Left lung (tissue), 10 donors: ENCODE measurements around the gene NOCT. TPM values are rescaled to one million over a fixed set of nuclear protein-coding genes. Genes with fewer than 3 reads are reported as not detected.
"Not testable (repeated sequence)": the region's sequence is repeated elsewhere in the genome, so short reads cannot be mapped to it uniquely, and the experiment has no call there.

Experiments used
- ATAC-seq: fragments of 200-7000 bp; cut with Tn5 transposase; one replicate; pipeline ENCODE4 v1.9.1; 2020; ENCODE audit warnings: moderate library complexity
- DNase-seq, 4 donors: peaks; one replicate each; pipeline ENCODE4 v3.0.0-alpha.2; 2013 to 2020
- H3K27ac ChIP-seq, 2 donors: fragments of 200-600 bp; sonication (generic) in 1 of 2; one replicate each; pipeline versions ENCODE4 v1.5.0 to v1.8.0; 2020 to 2021
- H3K27me3 ChIP-seq, 2 donors: fragments of 200-600 bp; sonication (generic) in 1 of 2; one replicate each; pipeline versions ENCODE4 v1.5.0 to v1.8.0; 2020 to 2021
- H3K36me3 ChIP-seq, 2 donors: fragments of 200-600 bp; sonication (generic) in 1 of 2; one replicate each; pipeline versions ENCODE4 v1.5.0 to v1.8.0; 2020 to 2021
- H3K4me1 ChIP-seq, 2 donors: fragments of 200-600 bp; one replicate each; pipeline ENCODE4 v1.8.0; 2021
- H3K4me3 ChIP-seq, 2 donors: fragments of 200-600 bp; sonication (generic) in 1 of 2; one replicate each; pipeline versions ENCODE4 v1.5.0 to v1.8.0; 2020 to 2021; ENCODE audit warnings: mild to moderate bottlenecking in 1 of 2
- H3K9me3 ChIP-seq, 2 donors: fragments of 200-600 bp; sonication (generic) in 1 of 2; one replicate each; pipeline versions ENCODE4 v1.5.0 to v1.8.0; 2020 to 2021
- intact Hi-C, 2 donors: fragments of 100-400 bp; cut with DNase I; formaldehyde crosslinking; loops; one replicate each; pipeline versions ENCODE4 v1.11.2 to v1.14.2; 2022
- polyA plus RNA-seq, 6 donors: library from polyadenylated mRNA; unstranded; fragments of 120-200 nt; gene quantifications; one replicate each; pipeline ENCODE4 v1.2.1, GENCODE V29; 2013; ENCODE audit not compliant: insufficient read length in 6 of 6
- total RNA-seq, 2 donors: library from RNA; stranded (reverse); fragmentation: NEBNext Ultra II Directional; extraction: Animal tissue kit (Norgen Biotek cat#: 25700); gene quantifications; one replicate each; pipeline ENCODE4 v1.2.1, GENCODE V29; 2021
- TF ChIP-seq, protein P1 (sequence below), 2 donors: fragments of 200-600 bp; sonication (generic) in 1 of 2; IDR thresholded peaks; one replicate each; pipeline versions ENCODE4 v1.5.0 to v1.8.0; 2021; ENCODE audit warnings: antibody characterized with exemption in 2 of 2
- donor health status: DM: no; HTN: yes; CAD: no.
- donor health status: DM: no; HTN: no; CAD: no.

The NOCT gene
- total and polyA plus RNA-seq, 8 donors = 2.7 to 11.9 (median 3.5) TPM

DNA sequence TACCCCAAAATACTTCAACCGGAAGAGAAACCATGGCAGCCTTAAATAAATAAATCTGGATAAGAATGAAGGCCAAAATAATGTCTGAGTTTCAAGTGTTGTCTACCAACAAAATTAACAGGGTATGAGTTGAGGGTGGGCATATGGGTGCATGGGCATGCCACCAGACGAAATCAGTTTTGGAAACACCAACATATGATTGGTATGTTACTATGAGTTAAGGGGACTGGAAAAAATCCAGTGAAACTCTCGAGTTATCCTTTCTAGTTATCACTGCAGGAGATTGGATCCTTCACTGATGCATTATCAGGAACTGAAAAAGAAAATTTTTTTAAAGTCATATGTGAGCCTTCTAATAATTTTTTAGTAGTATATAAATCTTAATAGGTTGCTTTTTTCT, 32.4 kb downstream of the NOCT start:
- no peak overlapping the region for H3K27ac ChIP-seq
- intact Hi-C loops = no loop called here
- no peaks in the 10 kb centered on the region for H3K9me3 ChIP-seq
- DNase-seq (no peak), ATAC-seq (no peak)
- H3K27me3 ChIP-seq = no peaks in the 10 kb centered on the region
- peaks cover 0 to 11% of the 10 kb centered on the region in 2 donors for H3K4me1 ChIP-seq
- TF ChIP-seq, protein P1, sequence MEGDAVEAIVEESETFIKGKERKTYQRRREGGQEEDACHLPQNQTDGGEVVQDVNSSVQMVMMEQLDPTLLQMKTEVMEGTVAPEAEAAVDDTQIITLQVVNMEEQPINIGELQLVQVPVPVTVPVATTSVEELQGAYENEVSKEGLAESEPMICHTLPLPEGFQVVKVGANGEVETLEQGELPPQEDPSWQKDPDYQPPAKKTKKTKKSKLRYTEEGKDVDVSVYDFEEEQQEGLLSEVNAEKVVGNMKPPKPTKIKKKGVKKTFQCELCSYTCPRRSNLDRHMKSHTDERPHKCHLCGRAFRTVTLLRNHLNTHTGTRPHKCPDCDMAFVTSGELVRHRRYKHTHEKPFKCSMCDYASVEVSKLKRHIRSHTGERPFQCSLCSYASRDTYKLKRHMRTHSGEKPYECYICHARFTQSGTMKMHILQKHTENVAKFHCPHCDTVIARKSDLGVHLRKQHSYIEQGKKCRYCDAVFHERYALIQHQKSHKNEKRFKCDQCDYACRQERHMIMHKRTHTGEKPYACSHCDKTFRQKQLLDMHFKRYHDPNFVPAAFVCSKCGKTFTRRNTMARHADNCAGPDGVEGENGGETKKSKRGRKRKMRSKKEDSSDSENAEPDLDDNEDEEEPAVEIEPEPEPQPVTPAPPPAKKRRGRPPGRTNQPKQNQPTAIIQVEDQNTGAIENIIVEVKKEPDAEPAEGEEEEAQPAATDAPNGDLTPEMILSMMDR (IDR thresholded peaks at IDR 0.05) = no peak
- no peak overlapping the region for H3K4me3 ChIP-seq
- H3K36me3 ChIP-seq = peaks cover 0 to 43% of the 10 kb centered on the region in 2 donors

DNA sequence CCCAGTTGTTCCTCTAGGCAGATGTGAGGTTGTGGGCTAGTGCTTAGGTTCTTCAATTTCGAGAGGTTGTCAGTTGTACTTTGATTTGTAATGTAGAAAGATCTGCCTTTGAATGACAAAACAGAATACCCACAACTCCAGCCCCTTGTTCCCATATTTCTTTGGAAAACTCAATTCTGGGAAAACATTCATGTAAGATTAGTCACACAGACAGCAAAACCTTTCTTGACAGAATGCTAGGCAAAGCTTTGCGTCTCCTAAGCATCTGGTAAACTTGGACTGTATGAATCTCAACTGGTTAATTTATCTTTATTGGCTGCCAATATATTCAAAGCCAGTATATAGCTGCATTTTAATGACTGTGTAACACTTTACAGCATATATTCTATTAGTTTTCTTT, 34.9 kb downstream of the NOCT start:
- peaks cover 0 to 35% of the 10 kb centered on the region in 2 donors for H3K36me3 ChIP-seq
- no peak for ATAC-seq
- no peaks in the 10 kb centered on the region for H3K27me3 ChIP-seq
- no peaks in the 10 kb centered on the region for H3K9me3 ChIP-seq
- DNase-seq = no peak
- TF ChIP-seq, protein P1 (IDR thresholded peaks at IDR 0.05) = no peak
- peaks cover 0 to 12% of the 10 kb centered on the region in 2 donors for H3K4me1 ChIP-seq
- peak overlapping the region in 1 of 2 donors; percentile 35 for H3K27ac ChIP-seq
- intact Hi-C loops = no loop called here
- no peak overlapping the region for H3K4me3 ChIP-seq

DNA sequence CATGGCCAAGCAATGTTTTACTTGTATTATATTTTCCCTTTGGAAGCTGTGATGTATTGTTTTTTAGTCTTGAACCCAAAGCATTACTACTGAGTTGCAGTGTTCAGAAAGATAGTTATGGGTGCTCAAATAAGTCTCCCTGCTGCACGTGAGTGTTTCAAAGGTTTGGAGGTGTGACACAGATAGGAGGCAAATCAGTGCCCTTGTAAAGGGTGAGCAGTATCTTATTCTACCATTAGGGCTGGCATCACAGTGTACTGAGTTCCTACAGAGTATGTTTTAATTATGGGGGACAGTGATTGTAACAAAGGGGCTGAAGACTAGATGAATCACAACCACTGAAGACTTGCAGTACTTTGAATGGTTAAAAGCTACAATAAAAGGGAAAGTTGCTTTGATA, 38.3 kb downstream of the NOCT start:
- ATAC-seq (no peak), DNase-seq (no peak)
- no peak overlapping the region for H3K4me3 ChIP-seq
- intact Hi-C loops = no loop called here
- H3K27me3 ChIP-seq = no peaks in the 10 kb centered on the region
- TF ChIP-seq, protein P1 (IDR thresholded peaks at IDR 0.05) = no peak
- H3K36me3 ChIP-seq = peaks cover 0 to 33% of the 10 kb centered on the region in 2 donors
- H3K27ac ChIP-seq = no peak overlapping the region
- H3K9me3 ChIP-seq = no peaks in the 10 kb centered on the region
- H3K4me1 ChIP-seq = peaks cover 0 to 12% of the 10 kb centered on the region in 2 donors

DNA sequence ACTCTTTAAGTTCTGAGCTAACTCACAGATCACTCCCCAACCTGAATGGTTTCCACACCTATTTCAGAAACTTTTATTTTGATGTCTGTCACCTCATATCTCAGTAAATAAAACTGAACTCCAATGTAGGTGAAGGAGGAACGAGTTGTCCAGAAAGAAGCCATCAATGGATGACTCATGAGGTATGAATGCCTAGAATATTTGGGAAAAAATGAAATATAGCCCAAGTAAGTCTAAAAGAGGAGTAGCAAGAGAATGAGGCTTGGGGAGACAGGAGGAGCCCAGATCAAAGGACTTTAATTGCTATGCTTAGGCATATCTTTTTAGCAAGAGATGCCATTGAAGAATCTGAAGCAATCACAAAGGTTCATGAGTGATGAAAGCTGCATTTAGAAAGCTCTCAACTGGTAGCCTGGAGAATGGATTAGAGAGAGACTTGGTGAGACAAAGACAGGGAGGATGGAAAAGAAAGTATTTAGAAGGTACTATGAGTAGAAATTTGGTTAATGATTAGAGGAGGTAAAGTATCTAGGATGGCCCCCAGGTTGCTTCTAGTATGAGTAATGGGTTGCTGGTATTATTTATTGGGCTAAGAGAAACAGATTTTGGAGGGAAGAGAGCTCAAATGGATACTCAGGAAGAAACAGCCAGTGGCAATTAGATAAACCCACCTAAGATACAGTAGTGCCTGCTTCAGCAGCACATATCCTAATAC, 39.4 kb downstream of the NOCT start:
- DNase-seq = no peak
- Histone ChIP-seq H3K4me1 (peaks cover 0 to 10% of the 10 kb centered on the region in 2 donors), H3K27ac (no peak overlapping the region), H3K36me3 (peaks cover 0 to 43% of the 10 kb centered on the region in 2 donors), H3K27me3 (no peaks in the 10 kb centered on the region), H3K9me3 (no peaks in the 10 kb centered on the region), H3K4me3 (no peak overlapping the region)
- TF ChIP-seq, protein P1 (IDR thresholded peaks at IDR 0.05) = no peak
- intact Hi-C loops = no loop called here
- no peak for ATAC-seq

DNA sequence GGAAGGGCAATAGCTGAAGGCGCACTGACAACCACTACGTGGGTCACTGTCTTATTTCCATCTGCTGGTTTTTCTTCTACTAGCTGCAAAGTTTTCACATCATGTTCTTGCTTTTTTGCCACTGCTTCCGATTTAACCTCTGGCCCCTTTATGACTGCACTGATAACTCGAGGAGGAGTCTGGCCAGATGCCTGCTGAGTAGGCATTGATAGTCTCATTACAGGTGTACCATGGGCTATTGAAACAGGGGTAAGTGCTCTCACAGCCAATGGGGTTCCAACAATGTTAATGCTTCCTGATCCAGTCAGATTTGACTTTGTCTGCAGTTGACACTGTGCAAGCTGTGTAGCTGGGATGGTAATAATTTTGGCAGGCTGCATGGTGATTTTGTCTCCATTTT, 43.4 kb downstream of the NOCT start:
- DNase-seq, H3K27ac ChIP-seq, H3K4me3 ChIP-seq, H3K27me3 ChIP-seq, intact Hi-C loops, ATAC-seq, H3K9me3 ChIP-seq, H3K4me1 ChIP-seq: not testable (repeated sequence)
- H3K36me3 ChIP-seq = peaks cover 3 to 76% of the 10 kb centered on the region in 2 donors

DNA sequence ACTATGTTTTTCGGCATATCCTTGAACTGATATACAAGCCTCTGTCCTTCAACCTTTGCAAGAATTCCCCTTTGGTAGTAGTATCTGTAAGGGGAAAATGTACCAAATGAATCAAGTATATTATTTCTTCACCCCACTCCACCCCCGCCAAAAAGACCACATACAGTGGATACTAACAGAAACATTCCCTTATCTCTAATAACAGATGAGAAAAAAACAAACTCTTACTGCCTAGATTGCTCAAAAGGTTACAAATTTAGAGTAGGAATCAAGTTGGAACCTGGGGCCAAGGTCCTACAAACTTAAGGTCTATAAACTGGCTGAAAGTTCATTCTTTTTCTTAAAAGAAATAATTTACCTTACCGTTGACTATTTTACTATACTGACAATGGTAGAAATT, 45.0 kb downstream of the NOCT start:
- Histone ChIP-seq H3K9me3 (no peaks in the 10 kb centered on the region), H3K27ac (no peak overlapping the region), H3K4me1 (no peaks in the 10 kb centered on the region), H3K36me3 (peaks cover 3 to 86% of the 10 kb centered on the region in 2 donors), H3K27me3 (no peaks in the 10 kb centered on the region), H3K4me3 (no peak overlapping the region)
- ATAC-seq (no peak), DNase-seq (no peak)
- TF ChIP-seq, protein P1 (IDR thresholded peaks at IDR 0.05) = no peak
- intact Hi-C loops = no loop called here
